ENCODE results near the gene NUAK2.
A peak's percentile ranks its signal among the peaks of the same experiment; 100 is the strongest.
"Not testable (repeated sequence)": the region's sequence is repeated elsewhere in the genome, so short reads cannot be mapped to it uniquely, and the experiment has no call there.

The NUAK2 gene

GRCh38 chr1:205321162-205321958, at the start of gene NUAK2:
Gene NUAK2, minus strand, starts transcription at chr1:205321745. Its CDS starts 117 bp downstream, at chr1:205321628.
- TF ChIP-seq GATA1 (IDR thresholded peaks at IDR 0.05; ENCODE audit: low read depth, low read length), result no peak
- no peak for TF ChIP-seq POLR2A (IDR thresholded peaks at IDR 0.05; ENCODE audit: low read length)
- DNase-seq, result peak; percentile 56 to 62

GRCh38 chr1:205370780-205371179, 49.2 kb upstream of the NUAK2 start:
- DNase-seq, result no peak
- TF ChIP-seq POLR2A (IDR thresholded peaks at IDR 0.05; ENCODE audit: low read length), result no peak
- TF ChIP-seq GATA1 (IDR thresholded peaks at IDR 0.05; ENCODE audit: low read depth, low read length), result no peak

GRCh38 chr1:205369701-205370123, 48.2 kb upstream of the NUAK2 start:
- DNase-seq, result no peak
- TF ChIP-seq GATA1 (IDR thresholded peaks at IDR 0.05; ENCODE audit: low read depth, low read length) (no peak), POLR2A (IDR thresholded peaks at IDR 0.05; ENCODE audit: low read length) (no peak)

- DNase-seq, result no peak
- TF ChIP-seq GATA1 (IDR thresholded peaks at IDR 0.05; ENCODE audit: low read depth, low read length), result no peak
- no peak for TF ChIP-seq POLR2A (IDR thresholded peaks at IDR 0.05; ENCODE audit: low read length)
Observed at GRCh38 chr1:205368478-205368877, 46.9 kb upstream of the NUAK2 start.

- no peak for TF ChIP-seq GATA1 (IDR thresholded peaks at IDR 0.05; ENCODE audit: low read depth, low read length)
- no peak for TF ChIP-seq POLR2A (IDR thresholded peaks at IDR 0.05; ENCODE audit: low read length)
- no peak for DNase-seq
Observed at GRCh38 chr1:205365945-205366463, 44.5 kb upstream of the NUAK2 start.

- DNase-seq, result not testable (repeated sequence)
Observed at GRCh38 chr1:205365086-205365485, 43.5 kb upstream of the NUAK2 start.

- TF ChIP-seq POLR2A (IDR thresholded peaks at IDR 0.05; ENCODE audit: low read length) (no peak), GATA1 (IDR thresholded peaks at IDR 0.05; ENCODE audit: low read depth, low read length) (no peak)
- no peak for DNase-seq
Observed at GRCh38 chr1:205360891-205361290, 39.3 kb upstream of the NUAK2 start.

GRCh38 chr1:205359771-205360565, 38.4 kb upstream of the NUAK2 start:
- no peak for TF ChIP-seq GATA1 (IDR thresholded peaks at IDR 0.05; ENCODE audit: low read depth, low read length)
- TF ChIP-seq POLR2A (IDR thresholded peaks at IDR 0.05; ENCODE audit: low read length), result no peak
- no peak for DNase-seq

- TF ChIP-seq GATA1 (IDR thresholded peaks at IDR 0.05; ENCODE audit: low read depth, low read length) (no peak), POLR2A (IDR thresholded peaks at IDR 0.05; ENCODE audit: low read length) (no peak)
- DNase-seq, result no peak
Observed at GRCh38 chr1:205358579-205358978, 37.0 kb upstream of the NUAK2 start.

GRCh38 chr1:205357567-205357966, 36.0 kb upstream of the NUAK2 start:
- DNase-seq, result no peak
- no peak for TF ChIP-seq POLR2A (IDR thresholded peaks at IDR 0.05; ENCODE audit: low read length)
- TF ChIP-seq GATA1 (IDR thresholded peaks at IDR 0.05; ENCODE audit: low read depth, low read length), result no peak

GRCh38 chr1:205356440-205357139, 35.0 kb upstream of the NUAK2 start, which contains the start of gene KLHDC8A:
Gene KLHDC8A, minus strand, starts transcription at chr1:205356922. Its CDS starts 13,318 bp downstream, at chr1:205343604.
- DNase-seq, result no peak
- no peak for TF ChIP-seq GATA1 (IDR thresholded peaks at IDR 0.05; ENCODE audit: low read depth, low read length)
- no peak for TF ChIP-seq POLR2A (IDR thresholded peaks at IDR 0.05; ENCODE audit: low read length)

- no peak for DNase-seq
- TF ChIP-seq POLR2A (IDR thresholded peaks at IDR 0.05; ENCODE audit: low read length) (no peak), GATA1 (IDR thresholded peaks at IDR 0.05; ENCODE audit: low read depth, low read length) (no peak)
Observed at GRCh38 chr1:205355075-205355453, 33.5 kb upstream of the NUAK2 start.

GRCh38 chr1:205354259-205355074, 32.9 kb upstream of the NUAK2 start:
- no peak for TF ChIP-seq POLR2A (IDR thresholded peaks at IDR 0.05; ENCODE audit: low read length)
- TF ChIP-seq GATA1 (IDR thresholded peaks at IDR 0.05; ENCODE audit: low read depth, low read length), result no peak
- DNase-seq, result peak; percentile 64 to 80
